GM12864 (cell line): ENCODE results near the gene TSPEAR.

ENCODE experiments used
- DNase-seq: peaks from one replicate; pipeline ENCODE4 v3.0.0-alpha.2; 2011; ENCODE audit warnings: low read depth
- H3K4me3 ChIP-seq: 2 replicates; pipeline ENCODE4 v1.5.1; 2011; ENCODE audit warnings: mild to moderate bottlenecking, low read depth, low read length, control low read depth
- CTCF ChIP-seq: IDR thresholded peaks from 2 replicates; pipeline ENCODE4 v1.5.1; 2011; ENCODE audit warnings: low read depth, mild to moderate bottlenecking, moderate library complexity, low read length, control low read depth, inconsistent platforms; ENCODE audit errors: missing control alignments

TSPEAR gene

GRCh38 chr21:44533891-44534627 lies 177.3 kb downstream of the TSPEAR start:
- no peak for DNase-seq
- TF ChIP-seq CTCF: no peak
- no peak overlapping the region for H3K4me3 ChIP-seq

GRCh38 chr21:44533121-44533890 lies 178.1 kb downstream of the TSPEAR start:
- TF ChIP-seq CTCF: no peak
- DNase-seq: no peak

GRCh38 chr21:44532712-44533111 lies 178.7 kb downstream of the TSPEAR start:
- DNase-seq: no peak
- H3K4me3 ChIP-seq: no peak overlapping the region
- no peak for TF ChIP-seq CTCF

More at GRCh38 chr21:44533121-44533890, 178.1 kb downstream of the TSPEAR start:
- H3K4me3 ChIP-seq: no peak overlapping the region

- no peak overlapping the region for H3K4me3 ChIP-seq
- no peak for TF ChIP-seq CTCF
- DNase-seq: no peak
Observed at GRCh38 chr21:44531606-44532564, 179.5 kb downstream of the TSPEAR start.

- DNase-seq: no peak
- no peak for TF ChIP-seq CTCF
- H3K4me3 ChIP-seq: no peak overlapping the region
Observed at GRCh38 chr21:44530903-44531605, 180.3 kb downstream of the TSPEAR start.

GRCh38 chr21:44530221-44530902 lies 181.0 kb downstream of the TSPEAR start:
- no peak for DNase-seq
- no peak overlapping the region for H3K4me3 ChIP-seq
- no peak for TF ChIP-seq CTCF
